GM12892 (cell line): ENCODE data around the gene WDR7.

Experiments used
- POLR2A ChIP-seq: IDR thresholded peaks from 2 replicates; pipeline ENCODE4 v1.6.1; 2011; ENCODE audit warnings: low read depth, low read length, control low read depth
- POLR2AphosphoS5 ChIP-seq: IDR thresholded peaks from 2 replicates; pipeline ENCODE4 v1.6.1; 2011; ENCODE audit warnings: low read depth, low read length, control low read depth

DNA sequence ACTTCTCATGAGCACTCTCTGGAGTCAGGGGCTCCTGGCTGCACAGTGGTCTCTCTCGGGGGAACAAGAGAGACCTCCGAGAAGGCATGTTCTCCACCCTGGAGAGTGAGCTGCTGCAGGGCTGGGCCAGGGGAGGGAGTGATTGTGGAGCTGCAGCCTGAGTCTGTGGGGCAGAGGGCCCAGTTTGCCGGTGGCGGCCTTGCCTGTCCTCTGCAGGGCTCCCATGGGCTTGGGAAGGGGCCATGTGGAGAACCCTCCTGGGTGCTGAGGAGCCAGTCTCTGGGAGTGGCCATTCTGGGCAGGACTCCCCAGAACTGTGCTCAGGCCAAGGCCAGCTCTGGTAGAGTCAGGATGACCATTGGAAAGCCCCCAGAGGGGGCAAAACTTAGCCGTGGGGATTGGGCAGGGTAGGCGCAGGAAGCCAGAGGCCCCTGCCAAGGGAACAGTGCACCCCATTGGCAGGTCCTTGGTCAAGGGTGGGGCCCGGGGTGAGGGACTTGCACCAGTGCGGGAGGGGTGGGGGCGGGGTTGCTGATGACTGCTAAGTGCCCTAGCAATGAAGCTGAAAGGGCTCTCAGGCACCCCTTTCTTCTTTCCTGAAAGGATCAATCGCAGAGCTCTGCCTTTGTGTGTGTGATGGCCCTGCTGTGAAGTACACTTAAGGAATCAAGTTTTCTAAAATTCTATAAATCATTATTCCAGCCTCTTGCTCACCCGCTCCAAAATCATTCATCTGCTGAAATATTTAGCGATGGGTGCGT lies 426.0 kb downstream of the WDR7 start:
- no peak for TF ChIP-seq POLR2A
- no peak for TF ChIP-seq POLR2AphosphoS5
